Measurements from ENCODE around the gene ATP10B.

The ATP10B gene

GRCh38 chr5:160774666-160775315, 77.2 kb downstream of the ATP10B start:
- Histone ChIP-seq H3K36me3 (ENCODE audit: insufficient read depth, low read length) (no peaks in the 10 kb centered on the region), H3K9ac (ENCODE audit: low read length) (no peak overlapping the region), H3K4me1 (ENCODE audit: insufficient read depth, low read length) (no peaks in the 10 kb centered on the region), H3K4me3 (ENCODE audit: low read depth in 1 of 2, low read length in 2 of 2) (no peak overlapping the region), H3K27me3 (ENCODE audit: control insufficient read depth in 1 of 2, insufficient read depth in 2 of 2, low read length in 2 of 2) (no peaks in the 10 kb centered on the region), H3K27ac (ENCODE audit: low read depth, low read length) (no peak overlapping the region), H3K9me3 (ENCODE audit: low read length) (no peaks in the 10 kb centered on the region)

- no peak overlapping the region for H3K4me3 ChIP-seq (ENCODE audit: low read depth in 1 of 2, low read length in 2 of 2)
- no peak overlapping the region for H3K9ac ChIP-seq (ENCODE audit: low read length)
- no peaks in the 10 kb centered on the region for H3K4me1 ChIP-seq (ENCODE audit: insufficient read depth, low read length)
- no peaks in the 10 kb centered on the region for H3K36me3 ChIP-seq (ENCODE audit: insufficient read depth, low read length)
- H3K27me3 ChIP-seq (ENCODE audit: control insufficient read depth in 1 of 2, insufficient read depth in 2 of 2, low read length in 2 of 2): no peaks in the 10 kb centered on the region
- H3K9me3 ChIP-seq (ENCODE audit: low read length): no peaks in the 10 kb centered on the region
- H3K27ac ChIP-seq (ENCODE audit: low read depth, low read length): no peak overlapping the region
Measured at GRCh38 chr5:160773646-160774410, 78.2 kb downstream of the ATP10B start.

GRCh38 chr5:160772854-160773253, 79.2 kb downstream of the ATP10B start:
- Histone ChIP-seq H3K27ac (ENCODE audit: low read depth, low read length) (no peak overlapping the region), H3K4me1 (ENCODE audit: insufficient read depth, low read length) (no peaks in the 10 kb centered on the region), H3K36me3 (ENCODE audit: insufficient read depth, low read length) (no peaks in the 10 kb centered on the region), H3K9me3 (ENCODE audit: low read length) (no peaks in the 10 kb centered on the region), H3K27me3 (ENCODE audit: control insufficient read depth in 1 of 2, insufficient read depth in 2 of 2, low read length in 2 of 2) (no peaks in the 10 kb centered on the region), H3K4me3 (ENCODE audit: low read depth in 1 of 2, low read length in 2 of 2) (no peak overlapping the region), H3K9ac (ENCODE audit: low read length) (no peak overlapping the region)

DNA sequence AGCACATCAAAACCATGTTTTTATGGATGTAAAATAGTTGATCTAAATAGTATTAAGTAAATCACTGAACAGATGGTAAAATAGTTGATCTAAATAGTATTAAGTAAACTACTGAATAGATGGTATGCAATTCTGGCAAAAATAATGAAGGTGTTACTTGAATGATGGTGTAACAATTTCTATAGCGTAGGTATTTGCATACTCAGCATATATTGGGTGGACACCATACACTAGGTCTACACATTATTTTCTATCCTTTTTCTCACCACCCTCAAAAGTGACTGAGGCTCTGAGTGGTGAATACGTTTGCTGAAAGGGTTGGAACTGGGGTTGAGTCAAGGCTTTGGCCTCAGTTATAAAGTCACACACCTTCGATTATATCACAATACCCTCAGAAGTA, 81.3 kb downstream of the ATP10B start:
- no peaks in the 10 kb centered on the region for H3K27me3 ChIP-seq (ENCODE audit: control insufficient read depth in 1 of 2, insufficient read depth in 2 of 2, low read length in 2 of 2)
- no peaks in the 10 kb centered on the region for H3K9me3 ChIP-seq (ENCODE audit: low read length)
- H3K4me3 ChIP-seq (ENCODE audit: low read depth in 1 of 2, low read length in 2 of 2): no peak overlapping the region
- no peak overlapping the region for H3K27ac ChIP-seq (ENCODE audit: low read depth, low read length)
- no peaks in the 10 kb centered on the region for H3K36me3 ChIP-seq (ENCODE audit: insufficient read depth, low read length)
- no peak overlapping the region for H3K9ac ChIP-seq (ENCODE audit: low read length)
- H3K4me1 ChIP-seq (ENCODE audit: insufficient read depth, low read length): no peaks in the 10 kb centered on the region

DNA sequence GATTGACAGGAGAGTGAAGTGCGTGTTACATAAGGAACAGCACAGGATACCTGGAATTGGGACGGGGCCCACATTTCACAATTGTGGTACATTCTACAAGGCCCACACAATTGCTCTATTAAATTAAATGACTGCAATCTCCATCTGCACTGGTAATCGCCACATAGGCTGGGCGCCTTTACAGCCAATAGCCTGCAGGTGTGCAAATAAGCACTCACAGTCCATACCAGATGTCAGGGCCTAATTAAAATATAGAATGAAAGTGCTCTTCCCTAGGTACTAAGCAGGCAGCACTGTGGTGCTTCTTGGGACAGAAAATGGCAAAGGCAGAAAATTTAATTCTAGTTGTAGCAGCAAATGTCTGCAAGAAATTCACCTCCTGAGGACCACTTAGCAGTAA, 82.7 kb downstream of the ATP10B start:
- H3K27ac ChIP-seq (ENCODE audit: low read depth, low read length): no peak overlapping the region
- no peak overlapping the region for H3K4me3 ChIP-seq (ENCODE audit: low read depth in 1 of 2, low read length in 2 of 2)
- H3K27me3 ChIP-seq (ENCODE audit: control insufficient read depth in 1 of 2, insufficient read depth in 2 of 2, low read length in 2 of 2): no peaks in the 10 kb centered on the region
- H3K9ac ChIP-seq (ENCODE audit: low read length): no peak overlapping the region
- no peaks in the 10 kb centered on the region for H3K9me3 ChIP-seq (ENCODE audit: low read length)
- H3K4me1 ChIP-seq (ENCODE audit: insufficient read depth, low read length): no peaks in the 10 kb centered on the region
- no peaks in the 10 kb centered on the region for H3K36me3 ChIP-seq (ENCODE audit: insufficient read depth, low read length)

- H3K9ac ChIP-seq (ENCODE audit: low read length): no peak overlapping the region
- no peaks in the 10 kb centered on the region for H3K36me3 ChIP-seq (ENCODE audit: insufficient read depth, low read length)
- H3K27ac ChIP-seq (ENCODE audit: low read depth, low read length): no peak overlapping the region
- no peak overlapping the region for H3K4me3 ChIP-seq (ENCODE audit: low read depth in 1 of 2, low read length in 2 of 2)
- no peaks in the 10 kb centered on the region for H3K4me1 ChIP-seq (ENCODE audit: insufficient read depth, low read length)
- no peaks in the 10 kb centered on the region for H3K27me3 ChIP-seq (ENCODE audit: control insufficient read depth in 1 of 2, insufficient read depth in 2 of 2, low read length in 2 of 2)
- no peaks in the 10 kb centered on the region for H3K9me3 ChIP-seq (ENCODE audit: low read length)
Measured at GRCh38 chr5:160767062-160767461, 84.9 kb downstream of the ATP10B start.

- no peaks in the 10 kb centered on the region for H3K4me1 ChIP-seq (ENCODE audit: insufficient read depth, low read length)
- H3K9ac ChIP-seq (ENCODE audit: low read length): no peak overlapping the region
- H3K4me3 ChIP-seq (ENCODE audit: low read depth in 1 of 2, low read length in 2 of 2): no peak overlapping the region
- no peaks in the 10 kb centered on the region for H3K27me3 ChIP-seq (ENCODE audit: control insufficient read depth in 1 of 2, insufficient read depth in 2 of 2, low read length in 2 of 2)
- no peaks in the 10 kb centered on the region for H3K36me3 ChIP-seq (ENCODE audit: insufficient read depth, low read length)
- H3K27ac ChIP-seq (ENCODE audit: low read depth, low read length): no peak overlapping the region
- no peaks in the 10 kb centered on the region for H3K9me3 ChIP-seq (ENCODE audit: low read length)
Measured at GRCh38 chr5:160760008-160760407, 92.0 kb downstream of the ATP10B start.

DNA sequence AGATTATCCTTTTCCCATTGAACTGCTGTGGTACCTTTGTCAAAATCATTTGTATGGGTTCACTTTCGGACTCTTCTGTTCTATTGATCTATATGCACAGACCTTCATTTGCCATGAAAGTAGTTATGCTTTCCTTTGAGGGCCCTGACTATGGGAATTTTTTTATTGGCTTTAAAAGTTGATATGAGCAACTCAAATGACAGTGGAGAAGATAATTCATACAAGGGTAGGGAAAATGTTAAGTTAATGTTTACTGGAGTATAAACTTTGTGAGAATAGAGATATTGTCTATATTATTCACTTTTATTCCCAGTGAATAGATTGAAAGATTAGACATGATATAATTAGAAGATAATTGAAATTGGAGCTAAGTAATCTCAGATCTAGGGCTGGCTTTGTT, 94.8 kb downstream of the ATP10B start:
- Histone ChIP-seq H3K27ac (ENCODE audit: low read depth, low read length) (no peak overlapping the region), H3K36me3 (ENCODE audit: insufficient read depth, low read length) (no peaks in the 10 kb centered on the region), H3K9me3 (ENCODE audit: low read length) (no peaks in the 10 kb centered on the region), H3K27me3 (ENCODE audit: control insufficient read depth in 1 of 2, insufficient read depth in 2 of 2, low read length in 2 of 2) (no peaks in the 10 kb centered on the region), H3K9ac (ENCODE audit: low read length) (no peak overlapping the region), H3K4me3 (ENCODE audit: low read depth in 1 of 2, low read length in 2 of 2) (no peak overlapping the region), H3K4me1 (ENCODE audit: insufficient read depth, low read length) (no peaks in the 10 kb centered on the region)

DNA sequence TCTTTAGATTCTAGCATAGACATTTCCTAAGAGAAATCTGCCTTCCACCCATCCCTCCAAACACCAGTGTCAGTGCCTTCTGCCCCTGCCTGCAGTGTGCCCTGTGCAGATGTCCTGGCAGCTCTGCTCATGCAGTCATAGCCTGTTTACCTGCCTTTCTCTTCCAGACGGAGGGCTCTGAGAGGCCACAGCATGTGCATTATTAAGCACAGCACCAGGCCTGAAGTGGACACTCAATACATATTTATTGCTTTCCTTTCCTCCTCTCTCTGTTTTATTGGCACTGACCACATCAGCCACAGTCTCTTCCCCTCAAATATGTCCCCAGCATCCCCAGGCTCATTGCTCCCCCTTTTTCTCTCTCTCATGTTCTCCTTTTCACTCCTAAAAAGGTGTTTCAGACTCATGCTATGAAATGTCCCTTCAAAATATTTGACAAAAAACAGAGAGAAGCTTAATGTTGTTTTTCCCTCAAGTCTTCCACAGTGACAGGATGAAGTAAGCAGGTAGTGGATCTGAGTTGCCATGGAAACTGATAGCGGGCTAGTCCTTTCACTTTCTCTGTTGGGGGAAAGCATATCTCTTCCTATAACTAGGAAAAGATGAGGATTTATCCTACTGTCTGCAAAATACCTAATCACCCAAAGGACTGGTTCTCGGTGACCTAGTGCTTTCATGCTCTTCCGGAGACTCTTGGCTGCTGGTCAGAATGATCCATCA, 100.9 kb downstream of the ATP10B start:
- Histone ChIP-seq H3K4me1 (ENCODE audit: insufficient read depth, low read length) (no peaks in the 10 kb centered on the region), H3K9me3 (ENCODE audit: low read length) (no peaks in the 10 kb centered on the region), H3K4me3 (ENCODE audit: low read depth in 1 of 2, low read length in 2 of 2) (no peak overlapping the region), H3K36me3 (ENCODE audit: insufficient read depth, low read length) (no peaks in the 10 kb centered on the region), H3K27ac (ENCODE audit: low read depth, low read length) (no peak overlapping the region), H3K27me3 (ENCODE audit: control insufficient read depth in 1 of 2, insufficient read depth in 2 of 2, low read length in 2 of 2) (no peaks in the 10 kb centered on the region), H3K9ac (ENCODE audit: low read length) (no peak overlapping the region)

DNA sequence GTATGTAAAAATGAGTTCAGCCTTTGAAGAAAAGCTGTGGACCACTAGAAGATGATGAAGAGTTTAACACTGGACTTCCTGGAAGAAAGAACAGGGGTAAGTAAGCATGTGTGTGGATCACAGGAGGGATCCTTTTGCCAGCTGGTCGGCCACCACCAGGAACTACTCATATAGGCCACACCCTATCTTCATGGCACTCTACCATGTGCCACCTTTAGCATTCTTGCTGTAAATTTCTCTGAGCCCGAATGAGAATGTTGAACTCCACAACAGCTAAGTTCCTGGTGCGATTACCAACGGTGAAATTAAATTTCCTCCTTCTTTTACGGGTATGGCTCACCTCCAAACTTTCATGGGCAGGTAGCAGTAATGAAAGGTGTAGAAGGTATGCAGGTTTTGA, 102.3 kb downstream of the ATP10B start:
- Histone ChIP-seq H3K4me3 (ENCODE audit: low read depth in 1 of 2, low read length in 2 of 2) (no peak overlapping the region), H3K27me3 (ENCODE audit: control insufficient read depth in 1 of 2, insufficient read depth in 2 of 2, low read length in 2 of 2) (no peaks in the 10 kb centered on the region), H3K9me3 (ENCODE audit: low read length) (no peaks in the 10 kb centered on the region), H3K36me3 (ENCODE audit: insufficient read depth, low read length) (no peaks in the 10 kb centered on the region), H3K9ac (ENCODE audit: low read length) (no peak overlapping the region), H3K27ac (ENCODE audit: low read depth, low read length) (no peak overlapping the region), H3K4me1 (ENCODE audit: insufficient read depth, low read length) (no peaks in the 10 kb centered on the region)

DNA sequence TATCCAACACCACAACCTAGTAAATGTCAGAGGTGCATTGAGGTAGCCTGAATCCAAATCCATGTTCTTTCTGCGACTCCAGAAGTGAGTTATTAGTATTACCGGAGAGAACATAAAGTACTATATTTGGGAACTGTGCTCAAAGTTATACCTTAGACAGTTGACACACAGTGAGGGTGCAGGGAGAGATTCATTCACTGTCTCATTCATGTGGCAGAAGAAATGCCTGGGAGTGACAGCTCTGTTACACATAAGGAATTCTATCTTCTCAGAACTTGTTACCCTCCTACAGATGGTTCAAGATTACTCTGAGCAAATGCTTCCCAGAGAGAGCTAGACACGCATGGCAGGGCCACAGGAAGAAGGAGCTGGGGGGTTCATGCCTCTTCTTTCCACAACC, 103.0 kb downstream of the ATP10B start:
- H3K27ac ChIP-seq (ENCODE audit: low read depth, low read length): no peak overlapping the region

More for the DNA sequence above, 103.0 kb downstream of the ATP10B start:
- Histone ChIP-seq H3K9ac (ENCODE audit: low read length) (no peak overlapping the region), H3K27me3 (ENCODE audit: control insufficient read depth in 1 of 2, insufficient read depth in 2 of 2, low read length in 2 of 2) (no peaks in the 10 kb centered on the region), H3K4me1 (ENCODE audit: insufficient read depth, low read length) (no peaks in the 10 kb centered on the region), H3K36me3 (ENCODE audit: insufficient read depth, low read length) (no peaks in the 10 kb centered on the region), H3K4me3 (ENCODE audit: low read depth in 1 of 2, low read length in 2 of 2) (no peak overlapping the region), H3K9me3 (ENCODE audit: low read length) (no peaks in the 10 kb centered on the region)
